Adrenal gland (tissue), 12 donors: ENCODE measurements around the gene GRB14. TPM values are rescaled to one million over a fixed set of nuclear protein-coding genes. Genes with fewer than 3 reads are reported as not detected.

ENCODE experiments used
- DNase-seq, 7 donors: peaks; one replicate each; pipeline ENCODE4 v3.0.0-alpha.2; 2019 to 2020
- H3K27ac ChIP-seq, 5 donors: fragments of 200-600 bp; sonication (generic) in 4 of 5; 1 replicate in 3 of 5; 2 replicates in 2 of 5; pipeline versions ENCODE4 v1.5.1 to v1.8.0; 2016 to 2020; ENCODE audit warnings: mild to moderate bottlenecking in 1 of 5
- H3K27me3 ChIP-seq: fragments of 200-600 bp; 2 replicates; pipeline ENCODE4 v1.8.0; 2021
- H3K36me3 ChIP-seq, 2 donors: fragments of 200-600 bp; replicated peaks in 1 of 2; 1 replicate in 1 of 2; 2 replicates in 1 of 2; pipeline versions ENCODE4 v1.5.1 to v1.8.0; 2018 to 2022
- H3K4me1 ChIP-seq, 2 donors: fragments of 200-600 bp; replicated peaks in 1 of 2; 1 replicate in 1 of 2; 2 replicates in 1 of 2; pipeline versions ENCODE4 v1.5.1 to v1.8.0; 2018 to 2021
- H3K4me3 ChIP-seq, 4 donors: fragments of 200-600 bp; sonication (generic) in 3 of 4; one replicate each; pipeline ENCODE4 v1.5.1; 2016 to 2018
- H3K9me3 ChIP-seq, 3 donors: fragments of 200-600 bp; sonication (generic) in 1 of 3; replicated peaks in 1 of 3; 1 replicate in 2 of 3; 2 replicates in 1 of 3; pipeline versions ENCODE4 v1.5.1 to v1.8.0; 2016 to 2021
- CTCF ChIP-seq, 6 experiments: fragments of 450-650 bp in 4 of 6; fragments of 200-600 bp in 2 of 6; sonication (generic) in 1 of 6; IDR thresholded peaks; 1 replicate in 5 of 6; 2 replicates in 1 of 6; pipeline versions ENCODE4 v1.5.1 to v1.8.0; 2016 to 2021; ENCODE audit warnings: antibody characterized with exemption in 6 of 6, mild to moderate bottlenecking in 2 of 6, moderate library complexity in 1 of 6
- POLR2A ChIP-seq, 2 donors: fragments of 450-650 bp; IDR thresholded peaks; one replicate each; pipeline ENCODE4 v1.6.1; 2017; ENCODE audit warnings: antibody characterized with exemption in 2 of 2, mild to moderate bottlenecking in 2 of 2, moderate library complexity in 1 of 2
- WGBS, 4 donors: extraction: QIAGEN DNeasy Blood & Tissue Kit in 2 of 4; methylation state at CpG; one replicate each; pipeline versions ENCODE4 v1.1.5 to v1.1.7; 2013 to 2017; 5-methylcytosine and 5-hydroxymethylcytosine counted together
- intact Hi-C, 2 donors: fragments of 100-400 bp; cut with DNase I; formaldehyde crosslinking; loops; one replicate each; pipeline versions ENCODE4 v1.14.1 to v1.15.0; 2022 to 2023
- polyA plus RNA-seq, 3 donors: library from polyadenylated mRNA; stranded (reverse); fragments of 200-250 nt in 2 of 3; fragments of 350-450 nt in 1 of 3; fragmentation: Illumina TruSeq in 1 of 3; extraction: RNeasy Lipid Tissue Mini Kit (QIAGEN cat#74804) in 1 of 3; gene quantifications; one replicate each; pipeline ENCODE4 v1.2.3, GENCODE V29; 2013 to 2014
- total RNA-seq, 9 donors: library from RNA; depleted of rRNA in 4 of 9; stranded (reverse); fragments of >200 nt in 4 of 9; fragments of 120-200 nt in 1 of 9; fragmentation: NEBNext Ultra II Directional in 1 of 9; extraction: Animal tissue kit (Norgen Biotek cat#: 25700) in 1 of 9; gene quantifications; one replicate each; pipeline versions ENCODE4 v1.1.0 to v1.2.4, GENCODE V29; 2013 to 2023
- donor health status: healthy with polysubstance abuse.
- donor health status: Bipolar disorder and iron deficiency.
- donor health status: DM: yes; HTN: yes; CAD: no.
- donor health status: DM: no; HTN: no; CAD: no.
- donor health status: DM: no; HTN: no; CAD: no.
- donor health status: DM: yes; HTN: yes; CAD: no.

GRB14 gene
- total and polyA plus RNA-seq, 12 donors, result 4.8 to 280 (median 40.7) TPM

- Histone ChIP-seq H3K27ac (no peak overlapping the region), H3K36me3 (peaks cover 0 to 3% of the 10 kb centered on the region in 2 donors), H3K27me3 (no peaks in the 10 kb centered on the region), H3K9me3 (no peaks in the 10 kb centered on the region), H3K4me3 (no peak overlapping the region), H3K4me1 (peaks cover 12 to 38% of the 10 kb centered on the region in 2 donors)
- intact Hi-C loops, result no loop called here
- TF ChIP-seq POLR2A (IDR thresholded peaks at IDR 0.05), result no peak
- TF ChIP-seq CTCF (IDR thresholded peaks at IDR 0.05), result no peak
- no peak for DNase-seq
Observed at GRCh38 chr2:164562666-164563065, 58.6 kb downstream of the GRB14 start.

DNA sequence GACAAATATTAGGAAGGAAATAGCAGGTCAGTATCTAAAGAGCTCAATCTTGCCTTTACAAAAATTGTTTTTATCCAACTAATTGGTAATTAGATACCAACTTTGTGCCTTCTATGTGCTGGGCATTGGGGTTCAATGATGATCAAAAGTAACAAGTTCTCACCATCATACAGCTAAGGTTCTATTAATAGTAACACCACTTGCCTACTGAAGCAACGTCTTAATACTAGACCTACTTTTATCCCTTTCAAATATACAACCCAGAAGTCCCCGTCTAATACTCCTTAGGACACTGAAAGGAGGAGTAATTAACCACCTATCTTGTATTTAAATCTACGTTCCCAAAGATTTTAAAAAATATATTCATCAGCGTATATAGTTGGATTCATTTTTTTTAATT lies 59.3 kb downstream of the GRB14 start:
- Histone ChIP-seq H3K27me3 (no peaks in the 10 kb centered on the region), H3K36me3 (peaks cover 0 to 3% of the 10 kb centered on the region in 2 donors), H3K4me3 (no peak overlapping the region), H3K27ac (no peak overlapping the region), H3K4me1 (peaks cover 12 to 38% of the 10 kb centered on the region in 2 donors), H3K9me3 (no peaks in the 10 kb centered on the region)
- intact Hi-C loops, result no loop called here
- DNase-seq, result no peak
- 68 to 77% (median 70%) methylated on average over 4 of the region's 4 CpGs for WGBS, 4 donors
- TF ChIP-seq CTCF (IDR thresholded peaks at IDR 0.05) (no peak), POLR2A (IDR thresholded peaks at IDR 0.05) (no peak)

GRCh38 chr2:164561416-164561815 lies 59.9 kb downstream of the GRB14 start:
- no peak for TF ChIP-seq CTCF (IDR thresholded peaks at IDR 0.05)
- TF ChIP-seq POLR2A (IDR thresholded peaks at IDR 0.05), result no peak
- Histone ChIP-seq H3K27me3 (no peaks in the 10 kb centered on the region), H3K36me3 (peaks cover 0 to 3% of the 10 kb centered on the region in 2 donors), H3K9me3 (no peaks in the 10 kb centered on the region), H3K4me1 (peaks cover 12 to 38% of the 10 kb centered on the region in 2 donors), H3K27ac (no peak overlapping the region), H3K4me3 (no peak overlapping the region)
- 78 to 85% (median 83%) methylated on average over 4 of the region's 4 CpGs for WGBS, 4 donors
- intact Hi-C loops, result no loop called here
- no peak for DNase-seq

DNA sequence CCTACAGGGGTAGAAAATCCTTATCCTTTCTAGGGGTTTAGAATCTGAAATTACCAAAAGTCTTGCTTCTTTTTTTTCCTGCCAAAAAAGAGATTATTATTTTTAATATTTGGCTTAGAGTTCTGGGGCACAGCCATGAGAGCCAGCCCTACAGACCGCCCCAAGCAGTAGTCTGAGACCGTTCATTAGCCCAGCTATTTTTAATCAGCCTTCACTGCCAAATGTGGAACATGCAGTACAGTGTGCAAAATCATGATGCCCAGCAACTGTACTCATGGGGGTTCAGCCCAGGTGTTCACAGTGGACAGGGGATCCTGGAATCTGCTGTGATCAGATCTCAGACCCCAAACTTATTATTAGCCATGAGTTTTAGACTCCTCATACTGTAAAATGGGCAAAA lies 60.4 kb downstream of the GRB14 start:
- H3K27ac ChIP-seq, result peak overlapping the region in 1 of 5 donors; percentile 27
- 18 to 30% (median 27%) methylated on average over 2 of the region's 2 CpGs for WGBS, 4 donors
- TF ChIP-seq CTCF (IDR thresholded peaks at IDR 0.05) (no peak), POLR2A (IDR thresholded peaks at IDR 0.05) (no peak)
- peak overlapping the region in 1 of 4 donors; percentile 18 for H3K4me3 ChIP-seq
- intact Hi-C loops, result no loop called here
- peak in 1 of 7 donors; percentile 28 for DNase-seq
- H3K36me3 ChIP-seq, result peaks cover 0 to 3% of the 10 kb centered on the region in 2 donors
- H3K4me1 ChIP-seq, result peaks cover 12 to 41% of the 10 kb centered on the region in 2 donors
- no peaks in the 10 kb centered on the region for H3K27me3 ChIP-seq
- H3K9me3 ChIP-seq, result no peaks in the 10 kb centered on the region
